ENCODE measurements around the gene LRRC49. TPM values are rescaled to one million over a fixed set of nuclear protein-coding genes. Genes with fewer than 3 reads are reported as not detected.

Gene LRRC49
- total and polyA plus RNA-seq, 2 of the 13 experiments (the other 11 are each of a cell fraction or from before 2014, with no cell fraction given): 0.57 to 1.00 TPM

- TF ChIP-seq, protein P1, sequence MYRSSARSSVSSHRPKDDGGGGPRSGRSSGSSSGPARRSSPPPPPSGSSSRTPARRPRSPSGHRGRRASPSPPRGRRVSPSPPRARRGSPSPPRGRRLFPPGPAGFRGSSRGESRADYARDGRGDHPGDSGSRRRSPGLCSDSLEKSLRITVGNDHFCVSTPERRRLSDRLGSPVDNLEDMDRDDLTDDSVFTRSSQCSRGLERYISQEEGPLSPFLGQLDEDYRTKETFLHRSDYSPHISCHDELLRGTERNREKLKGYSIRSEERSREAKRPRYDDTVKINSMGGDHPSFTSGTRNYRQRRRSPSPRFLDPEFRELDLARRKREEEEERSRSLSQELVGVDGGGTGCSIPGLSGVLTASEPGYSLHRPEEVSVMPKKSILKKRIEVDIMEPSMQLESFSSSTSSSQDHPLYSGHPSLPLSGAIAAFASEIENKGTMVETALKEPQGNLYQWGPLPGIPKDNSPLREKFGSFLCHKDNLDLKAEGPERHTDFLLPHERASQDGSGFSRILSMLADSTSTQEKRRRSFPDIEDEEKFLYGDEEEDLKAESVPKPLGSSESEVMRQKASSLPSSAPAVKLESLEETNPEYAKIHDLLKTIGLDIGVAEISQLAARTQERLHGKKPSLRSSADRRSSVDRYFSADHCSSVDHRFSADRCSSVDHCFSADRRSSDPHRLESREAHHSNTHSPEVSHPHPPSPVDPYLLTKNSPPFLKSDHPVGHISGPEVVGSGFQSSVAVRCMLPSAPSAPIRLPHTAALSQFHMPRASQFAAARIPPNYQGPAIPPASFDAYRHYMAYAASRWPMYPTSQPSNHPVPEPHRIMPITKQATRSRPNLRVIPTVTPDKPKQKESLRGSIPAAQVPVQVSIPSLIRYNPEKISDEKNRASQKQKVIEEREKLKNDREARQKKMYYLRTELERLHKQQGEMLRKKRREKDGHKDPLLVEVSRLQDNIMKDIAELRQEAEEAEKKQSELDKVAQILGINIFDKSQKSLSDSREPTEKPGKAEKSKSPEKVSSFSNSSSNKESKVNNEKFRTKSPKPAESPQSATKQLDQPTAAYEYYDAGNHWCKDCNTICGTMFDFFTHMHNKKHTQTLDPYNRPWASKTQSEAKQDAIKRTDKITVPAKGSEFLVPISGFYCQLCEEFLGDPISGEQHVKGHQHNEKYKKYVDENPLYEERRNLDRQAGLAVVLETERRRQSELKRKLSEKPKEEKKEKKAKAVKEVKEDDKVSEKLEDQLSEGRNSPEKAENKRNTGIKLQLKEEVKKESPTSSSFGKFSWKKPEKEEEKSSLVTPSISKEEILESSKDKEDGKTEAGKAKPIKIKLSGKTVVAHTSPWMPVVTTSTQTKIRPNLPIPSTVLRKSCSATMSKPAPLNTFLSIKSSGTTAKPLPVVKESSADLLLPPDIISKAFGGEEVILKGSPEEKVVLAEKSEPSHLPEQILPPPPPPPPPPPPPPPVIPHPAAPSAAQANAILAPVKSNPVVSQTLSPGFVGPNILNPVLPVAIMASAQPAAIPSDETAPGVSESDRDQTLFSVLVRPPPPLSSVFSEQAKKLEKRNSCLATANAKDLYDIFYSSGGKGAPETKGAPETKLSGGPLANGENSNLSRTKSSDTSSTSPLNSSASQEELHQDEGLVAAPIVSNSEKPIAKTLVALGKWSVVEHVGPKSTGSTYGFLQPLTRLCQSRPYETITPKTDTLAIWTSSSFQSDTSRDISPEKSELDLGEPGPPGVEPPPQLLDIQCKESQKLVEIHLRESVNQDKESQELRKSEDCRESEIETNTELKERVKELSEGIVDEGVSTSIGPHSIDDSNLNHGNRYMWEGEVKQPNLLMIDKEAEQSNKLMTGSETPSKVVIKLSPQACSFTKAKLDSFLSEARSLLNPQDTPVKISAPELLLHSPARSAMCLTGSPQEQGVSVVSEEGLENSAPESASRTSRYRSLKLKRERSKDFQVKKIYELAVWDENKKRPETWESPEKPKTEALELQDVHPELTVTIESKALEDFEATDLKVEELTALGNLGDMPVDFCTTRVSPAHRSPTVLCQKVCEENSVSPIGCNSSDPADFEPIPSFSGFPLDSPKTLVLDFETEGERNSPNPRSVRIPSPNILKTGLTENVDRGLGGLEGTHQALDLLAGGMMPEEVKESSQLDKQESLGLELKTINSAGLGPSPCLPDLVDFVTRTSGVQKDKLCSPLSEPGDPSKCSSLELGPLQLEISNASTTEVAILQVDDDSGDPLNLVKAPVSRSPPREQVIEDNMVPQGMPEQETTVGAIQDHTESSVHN (CRISPR knock-in tag; IDR thresholded peaks at IDR 0.05): no peak
- TF ChIP-seq POLR2A (IDR thresholded peaks at IDR 0.05; ENCODE audit: insufficient read depth in 1 of 2, low read depth in 2 of 2, low read length in 2 of 2) (no peak), ZNF710 (CRISPR knock-in tag; IDR thresholded peaks at IDR 0.05; ENCODE audit: borderline replicate concordance) (no peak), SATB2 (CRISPR knock-in tag; IDR thresholded peaks at IDR 0.05) (no peak), DZIP1 (CRISPR knock-in tag; IDR thresholded peaks at IDR 0.05) (no peak), BCLAF1 (IDR thresholded peaks at IDR 0.05) (no peak), PAF1 (CRISPR knock-in tag; IDR thresholded peaks at IDR 0.05) (no peak), U2AF1 (optimal IDR thresholded peaks at IDR 0.05; ENCODE audit: low read depth, low read length) (no peak), FOXP1 (IDR thresholded peaks at IDR 0.05) (no peak), FOXP1 (CRISPR knock-in tag; IDR thresholded peaks at IDR 0.05) (no peak), ZNF816 (CRISPR knock-in tag; IDR thresholded peaks at IDR 0.05; ENCODE audit: borderline replicate concordance) (no peak), THRA (CRISPR knock-in tag; IDR thresholded peaks at IDR 0.05; ENCODE audit: borderline replicate concordance) (no peak), ZC3H4 (CRISPR knock-in tag; IDR thresholded peaks at IDR 0.05; ENCODE audit: borderline replicate concordance) (no peak)
These were observed 75.0 kb downstream of the LRRC49 start (continued) for GRCh38 chr15:70967646-70968045.

Data from HepG2 (cell line).